Astrocyte (in vitro differentiated cells and primary cell): ENCODE data around the gene CD7. TPM values are rescaled to one million over a fixed set of nuclear protein-coding genes. Genes with fewer than 3 reads are reported as not detected.

Source experiments
- DNase-seq: peaks from one replicate; pipeline ENCODE4 v3.0.0-alpha.2; 2010; ENCODE audit warnings: low read depth
- FAIRE-seq: peaks from 2 replicates; lab custom pipeline; 2011; peaks lifted over from hg19 to GRCh38; lab: Jason Lieb, UNC
- H2AFZ ChIP-seq: 2 replicates; pipeline ENCODE4 v1.6.0; 2012; ENCODE audit warnings: low read depth, low read length, inconsistent platforms
- H3K27ac ChIP-seq: 2 replicates; pipeline ENCODE4 v1.5.1; 2011; ENCODE audit warnings: low read depth, low read length, inconsistent platforms
- H3K27me3 ChIP-seq: 2 replicates; pipeline ENCODE4 v1.6.0; 2011; ENCODE audit warnings: low read length, inconsistent platforms; ENCODE audit not compliant: insufficient read depth
- H3K36me3 ChIP-seq: 2 replicates; pipeline ENCODE4 v1.5.1; 2011; ENCODE audit warnings: low read length, inconsistent platforms; ENCODE audit not compliant: insufficient read depth
- H3K4me1 ChIP-seq: 2 replicates; pipeline ENCODE4 v1.5.1; 2011; ENCODE audit warnings: low read length, inconsistent platforms; ENCODE audit not compliant: insufficient read depth
- H3K4me2 ChIP-seq: 2 replicates; pipeline ENCODE4 v1.6.0; 2012; ENCODE audit warnings: low read length, inconsistent platforms
- H3K4me3 ChIP-seq: 2 replicates; pipeline ENCODE4 v1.5.1; 2011; ENCODE audit warnings: low read depth, mild to moderate bottlenecking, low read length, inconsistent platforms; ENCODE audit not compliant: insufficient read depth
- H3K79me2 ChIP-seq: 2 replicates; pipeline ENCODE4 v1.6.0; 2012; ENCODE audit warnings: mild to moderate bottlenecking, low read length, inconsistent platforms; ENCODE audit not compliant: insufficient read depth
- H3K9ac ChIP-seq: 2 replicates; pipeline ENCODE4 v1.6.0; 2012; ENCODE audit warnings: mild to moderate bottlenecking, low read length, inconsistent platforms
- H3K9me3 ChIP-seq: 2 replicates; pipeline ENCODE4 v1.5.1; 2012; ENCODE audit warnings: low read depth, mild to moderate bottlenecking, low read length, inconsistent platforms; ENCODE audit not compliant: insufficient read depth
- H4K20me1 ChIP-seq: 2 replicates; pipeline ENCODE4 v1.6.0; 2012; ENCODE audit warnings: low read length, inconsistent platforms; ENCODE audit not compliant: insufficient read depth
- H3K27ac Mint-ChIP-seq: one replicate; pipeline ENCODE4 v1.8.0; 2021; ENCODE audit warnings: mild to moderate bottlenecking, mixed read lengths; ENCODE audit not compliant: unreplicated experiment
- H3K27me3 Mint-ChIP-seq: one replicate; pipeline ENCODE4 v1.8.0; 2021; ENCODE audit warnings: low read depth, mixed read lengths; ENCODE audit not compliant: unreplicated experiment
- H3K36me3 Mint-ChIP-seq: one replicate; pipeline ENCODE4 v1.8.0; 2021; ENCODE audit warnings: low read depth, mixed read lengths; ENCODE audit not compliant: unreplicated experiment
- H3K4me1 Mint-ChIP-seq: one replicate; pipeline ENCODE4 v1.8.0; 2021; ENCODE audit warnings: low read depth, mixed read lengths; ENCODE audit not compliant: unreplicated experiment
- H3K4me3 Mint-ChIP-seq: one replicate; pipeline ENCODE4 v1.8.0; 2021; ENCODE audit warnings: mild to moderate bottlenecking, moderate library complexity, mixed read lengths; ENCODE audit not compliant: unreplicated experiment
- H3K9me3 Mint-ChIP-seq: one replicate; pipeline ENCODE4 v1.8.0; 2021; ENCODE audit warnings: mild to moderate bottlenecking, mixed read lengths; ENCODE audit not compliant: unreplicated experiment
- CTCF ChIP-seq: IDR thresholded peaks from 2 replicates; pipeline ENCODE4 v1.5.1; 2011; ENCODE audit warnings: low read depth, mild to moderate bottlenecking, inconsistent platforms, low read length, moderate library complexity; ENCODE audit not compliant: insufficient read depth
- EZH2 ChIP-seq: IDR thresholded peaks from 2 replicates; pipeline ENCODE4 v1.6.1; 2012; ENCODE audit warnings: mild to moderate bottlenecking, low read length, inconsistent platforms; ENCODE audit not compliant: insufficient read depth
- total RNA-seq: library from RNA; stranded (reverse); gene quantifications from 2 replicates; pipeline ENCODE4 v1.2.1, GENCODE V29; 2021

Gene CD7
- total RNA-seq, 1 donor from 2014 or later, result 0.18 TPM

- FAIRE-seq, result no peak
- H3K27me3 Mint-ChIP-seq, result peaks cover 19% of the 10 kb centered on the region
- Histone ChIP-seq H3K4me1 (no peaks in the 10 kb centered on the region), H3K36me3 (no peaks in the 10 kb centered on the region), H3K9ac (no peak overlapping the region), H3K9me3 (peaks cover 10% of the 10 kb centered on the region), H3K79me2 (no peaks in the 10 kb centered on the region), H3K4me2 (no peak overlapping the region), H3K4me3 (no peak overlapping the region), H3K27me3 (peaks cover 14% of the 10 kb centered on the region), H2AFZ (no peak overlapping the region), H3K27ac (no peak overlapping the region), H4K20me1 (no peaks in the 10 kb centered on the region)
- no peaks in the 10 kb centered on the region for H3K4me1 Mint-ChIP-seq
- DNase-seq, result no peak
- no peaks in the 10 kb centered on the region for H3K36me3 Mint-ChIP-seq
- H3K4me3 Mint-ChIP-seq, result no peak overlapping the region
- no peaks in the 10 kb centered on the region for H3K9me3 Mint-ChIP-seq
- no peak overlapping the region for H3K27ac Mint-ChIP-seq
- TF ChIP-seq EZH2 (no peak), CTCF (no peak)
These were observed 586 bp downstream of the CD7 start for GRCh38 chr17:82316651-82317393.

- no peaks in the 10 kb centered on the region for H4K20me1 ChIP-seq
- no peak overlapping the region for H2AFZ ChIP-seq
- H3K36me3 Mint-ChIP-seq, result no peaks in the 10 kb centered on the region
- H3K9ac ChIP-seq, result no peak overlapping the region
- H3K4me3 ChIP-seq, result no peak overlapping the region
- no peak overlapping the region for H3K4me2 ChIP-seq
- peaks cover 10% of the 10 kb centered on the region for H3K9me3 ChIP-seq
- no peaks in the 10 kb centered on the region for H3K9me3 Mint-ChIP-seq
- no peaks in the 10 kb centered on the region for H3K4me1 Mint-ChIP-seq
- H3K4me1 ChIP-seq, result no peaks in the 10 kb centered on the region
- H3K4me3 Mint-ChIP-seq, result no peak overlapping the region
- H3K79me2 ChIP-seq, result no peaks in the 10 kb centered on the region
- FAIRE-seq, result no peak
- no peak overlapping the region for H3K27ac Mint-ChIP-seq
- H3K27me3 Mint-ChIP-seq, result peaks cover 21% of the 10 kb centered on the region
- peaks cover 16% of the 10 kb centered on the region for H3K27me3 ChIP-seq
- DNase-seq, result no peak
- no peak overlapping the region for H3K27ac ChIP-seq
- no peak for TF ChIP-seq CTCF
- peak; percentile 59 for TF ChIP-seq EZH2
- no peaks in the 10 kb centered on the region for H3K36me3 ChIP-seq
These were observed 1.6 kb downstream of the CD7 start for GRCh38 chr17:82315703-82316358.
